Lower leg skin (tissue), 3 donors: Measurements from ENCODE around the gene OSBPL3.

Source experiments
- CTCF ChIP-seq, 3 donors: fragments of 450-650 bp; IDR thresholded peaks; one replicate each; pipeline ENCODE4 v1.5.1; 2016; ENCODE audit warnings: antibody characterized with exemption in 3 of 3, mild to moderate bottlenecking in 3 of 3, moderate library complexity in 2 of 3
- POLR2A ChIP-seq, 2 donors: fragments of 450-650 bp; IDR thresholded peaks; one replicate each; pipeline ENCODE4 v1.6.1; 2016 to 2017; ENCODE audit warnings: antibody characterized with exemption in 2 of 2, mild to moderate bottlenecking in 1 of 2, moderate library complexity in 1 of 2

GRCh38 chr7:24868741-24869140, 111.2 kb downstream of the OSBPL3 start:
- TF ChIP-seq POLR2A (IDR thresholded peaks at IDR 0.05) (no peak), CTCF (IDR thresholded peaks at IDR 0.05) (no peak)
